ENCODE results near the gene PIP4K2A. TPM values are rescaled to one million over a fixed set of nuclear protein-coding genes. Genes with fewer than 3 reads are reported as not detected.

PIP4K2A gene
- total RNA-seq, 6 experiments from 2014 or later: 8.1 to 27.6 (median 12.0) TPM

DNA sequence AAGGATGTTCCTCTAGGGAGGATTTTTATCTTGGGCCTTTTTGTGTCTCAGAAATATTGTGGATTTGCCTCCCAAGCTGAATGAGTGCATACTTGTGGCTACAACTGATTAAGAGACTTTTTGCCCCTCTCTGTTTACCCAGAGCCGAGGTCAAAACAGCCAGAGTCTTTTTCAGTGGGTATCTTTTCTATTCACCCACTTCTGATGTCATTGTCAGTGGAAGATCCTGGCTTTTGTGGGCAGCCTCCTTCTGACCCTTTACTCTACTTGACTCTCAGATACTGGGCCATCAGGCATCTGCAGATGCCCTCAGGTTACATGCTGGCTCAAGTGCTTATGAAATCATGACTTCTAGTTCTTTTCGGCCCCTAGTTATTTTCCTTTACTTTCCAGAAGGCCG is 19.6 kb upstream of the PIP4K2A start:
- intact Hi-C loops (cut with DNase I): no loop called here
- TF ChIP-seq, protein P1, sequence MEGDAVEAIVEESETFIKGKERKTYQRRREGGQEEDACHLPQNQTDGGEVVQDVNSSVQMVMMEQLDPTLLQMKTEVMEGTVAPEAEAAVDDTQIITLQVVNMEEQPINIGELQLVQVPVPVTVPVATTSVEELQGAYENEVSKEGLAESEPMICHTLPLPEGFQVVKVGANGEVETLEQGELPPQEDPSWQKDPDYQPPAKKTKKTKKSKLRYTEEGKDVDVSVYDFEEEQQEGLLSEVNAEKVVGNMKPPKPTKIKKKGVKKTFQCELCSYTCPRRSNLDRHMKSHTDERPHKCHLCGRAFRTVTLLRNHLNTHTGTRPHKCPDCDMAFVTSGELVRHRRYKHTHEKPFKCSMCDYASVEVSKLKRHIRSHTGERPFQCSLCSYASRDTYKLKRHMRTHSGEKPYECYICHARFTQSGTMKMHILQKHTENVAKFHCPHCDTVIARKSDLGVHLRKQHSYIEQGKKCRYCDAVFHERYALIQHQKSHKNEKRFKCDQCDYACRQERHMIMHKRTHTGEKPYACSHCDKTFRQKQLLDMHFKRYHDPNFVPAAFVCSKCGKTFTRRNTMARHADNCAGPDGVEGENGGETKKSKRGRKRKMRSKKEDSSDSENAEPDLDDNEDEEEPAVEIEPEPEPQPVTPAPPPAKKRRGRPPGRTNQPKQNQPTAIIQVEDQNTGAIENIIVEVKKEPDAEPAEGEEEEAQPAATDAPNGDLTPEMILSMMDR (IDR thresholded peaks at IDR 0.05): no peak
- TF ChIP-seq POLR2A (IDR thresholded peaks at IDR 0.05): no peak
- Histone ChIP-seq H3K4me1 (no peaks in the 10 kb centered on the region), H3K27me3 (no peaks in the 10 kb centered on the region), H3K27ac (no peak overlapping the region), H3K9me3 (no peaks in the 10 kb centered on the region), H3K4me3 (no peak overlapping the region), H3K36me3 (no peaks in the 10 kb centered on the region)
- WGBS (ENCODE audit: insufficient coverage, low coverage, low lambda C conversion rate, missing lambda C conversion rate): 84% methylated on average over 3 of the region's 3 CpGs
- DNase-seq: no peak
- no peak for ATAC-seq

DNA sequence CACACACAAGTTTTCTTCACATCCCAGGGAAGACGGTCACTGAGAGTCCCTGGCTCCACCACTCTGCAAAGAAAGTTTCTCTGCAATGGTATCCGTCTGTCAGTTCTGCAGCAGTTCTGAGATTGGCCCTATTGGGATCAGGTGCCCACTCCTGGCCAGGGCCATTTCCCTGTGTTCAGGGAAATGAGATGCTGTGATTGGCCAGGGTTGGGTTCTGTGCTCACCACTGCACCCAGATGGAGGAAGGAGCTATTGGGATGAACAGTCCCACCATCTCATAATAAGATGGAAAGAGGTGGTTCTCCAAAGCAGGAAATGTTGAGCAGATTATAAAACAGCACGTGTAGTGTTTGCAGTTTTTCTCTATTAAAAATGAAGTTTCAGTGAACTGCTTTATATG is 13.3 kb upstream of the PIP4K2A start:
- TF ChIP-seq, protein P1 (IDR thresholded peaks at IDR 0.05): no peak
- no peak for TF ChIP-seq POLR2A (IDR thresholded peaks at IDR 0.05)
- intact Hi-C loops (cut with DNase I): no loop called here
- Histone ChIP-seq H3K36me3 (no peaks in the 10 kb centered on the region), H3K9me3 (no peaks in the 10 kb centered on the region), H3K4me1 (no peaks in the 10 kb centered on the region), H3K27ac (no peak overlapping the region), H3K27me3 (no peaks in the 10 kb centered on the region), H3K4me3 (no peak overlapping the region)
- ATAC-seq: no peak
- 78% methylated on average over 3 of the region's 3 CpGs for WGBS (ENCODE audit: insufficient coverage, low coverage, low lambda C conversion rate, missing lambda C conversion rate)
- no peak for DNase-seq

DNA sequence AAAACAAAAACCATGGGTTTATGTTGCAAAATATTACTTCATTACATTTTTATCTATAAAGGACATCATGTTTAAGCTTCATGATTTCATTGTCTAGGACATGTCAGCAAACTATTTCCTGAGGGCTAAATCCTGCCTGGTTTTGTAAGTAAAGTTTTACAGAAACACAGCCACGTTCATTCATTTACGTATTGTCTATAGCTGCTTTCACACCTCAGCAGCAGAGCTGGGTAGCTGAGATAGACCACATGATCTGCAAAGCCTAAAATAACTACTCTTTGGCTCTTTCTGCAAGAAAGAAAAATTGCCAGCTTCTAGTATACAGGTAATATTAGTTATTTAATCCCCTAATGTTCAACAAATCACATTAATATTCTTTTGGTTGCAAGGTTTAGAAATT is 12.7 kb upstream of the PIP4K2A start:
- DNase-seq: no peak
- Histone ChIP-seq H3K9me3 (no peaks in the 10 kb centered on the region), H3K4me1 (no peaks in the 10 kb centered on the region), H3K36me3 (no peaks in the 10 kb centered on the region), H3K27ac (no peak overlapping the region), H3K27me3 (no peaks in the 10 kb centered on the region), H3K4me3 (no peak overlapping the region)
- intact Hi-C loops (cut with DNase I): no loop called here
- TF ChIP-seq POLR2A (IDR thresholded peaks at IDR 0.05): no peak
- TF ChIP-seq, protein P1 (IDR thresholded peaks at IDR 0.05): no peak
- ATAC-seq: no peak
- 29% methylated on average over 2 of the region's 2 CpGs for WGBS (ENCODE audit: insufficient coverage, low coverage, low lambda C conversion rate, missing lambda C conversion rate)

DNA sequence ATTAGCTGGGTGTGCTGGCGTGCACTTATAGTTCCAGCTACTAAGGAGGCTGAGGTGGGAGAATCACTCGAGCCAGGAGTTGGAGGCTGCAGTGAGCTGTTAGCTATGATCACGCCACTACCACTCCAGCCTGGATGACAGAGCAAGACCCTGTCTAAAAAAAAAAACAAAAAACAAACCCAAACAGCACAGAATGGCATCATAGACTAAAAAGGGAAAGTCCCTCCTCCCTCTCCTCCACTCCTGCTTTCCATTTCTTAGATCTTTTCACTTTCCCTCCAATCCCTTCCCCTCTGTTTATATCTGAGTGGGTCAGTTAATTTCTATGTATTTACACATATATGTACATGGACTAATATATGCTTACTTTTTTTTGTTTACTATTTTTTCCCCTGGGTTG is 10.4 kb upstream of the PIP4K2A start:
- Histone ChIP-seq H3K27me3 (no peaks in the 10 kb centered on the region), H3K9me3 (no peaks in the 10 kb centered on the region), H3K36me3 (no peaks in the 10 kb centered on the region), H3K4me1 (no peaks in the 10 kb centered on the region), H3K4me3 (no peak overlapping the region), H3K27ac (no peak overlapping the region)
- TF ChIP-seq, protein P1 (IDR thresholded peaks at IDR 0.05): no peak
- TF ChIP-seq POLR2A (IDR thresholded peaks at IDR 0.05): no peak
- intact Hi-C loops (cut with DNase I): no loop called here
- no peak for DNase-seq
- no peak for ATAC-seq
- WGBS (ENCODE audit: insufficient coverage, low coverage, low lambda C conversion rate, missing lambda C conversion rate): 86% methylated on average over 2 of the region's 3 CpGs

DNA sequence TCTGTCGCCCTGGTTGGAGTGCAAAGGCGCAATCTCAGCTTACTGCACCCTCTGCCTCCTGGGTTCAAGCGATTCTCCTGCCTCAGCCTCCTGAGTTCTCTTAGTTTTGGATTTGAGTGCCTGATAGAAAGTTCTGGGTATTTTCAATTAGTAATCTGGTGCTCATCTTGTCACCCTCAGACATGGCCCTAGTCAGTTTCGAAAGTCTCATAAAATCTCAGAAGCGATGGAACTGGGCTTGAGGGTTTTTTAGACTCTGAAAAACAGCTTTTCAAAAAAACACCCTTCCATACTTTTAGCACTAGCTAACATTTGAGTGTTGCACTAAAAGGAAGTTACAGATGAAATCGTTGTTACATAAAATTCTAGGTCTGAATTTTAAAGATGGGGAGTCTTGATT is 9.4 kb upstream of the PIP4K2A start:
- H3K27ac ChIP-seq: no peak overlapping the region

More for the DNA sequence above, 9.4 kb upstream of the PIP4K2A start:
- Histone ChIP-seq H3K4me3 (no peak overlapping the region), H3K4me1 (no peaks in the 10 kb centered on the region), H3K9me3 (no peaks in the 10 kb centered on the region), H3K36me3 (no peaks in the 10 kb centered on the region), H3K27me3 (no peaks in the 10 kb centered on the region)
- DNase-seq (no peak), ATAC-seq (no peak)
- 76% methylated on average over 6 of the region's 6 CpGs for WGBS (ENCODE audit: insufficient coverage, low coverage, low lambda C conversion rate, missing lambda C conversion rate)
- TF ChIP-seq POLR2A (IDR thresholded peaks at IDR 0.05): no peak
- TF ChIP-seq, protein P1 (IDR thresholded peaks at IDR 0.05): no peak
- intact Hi-C loops (cut with DNase I): no loop called here
